ENCODE data around the gene BRPF1. TPM values are rescaled to one million over a fixed set of nuclear protein-coding genes. Genes with fewer than 3 reads are reported as not detected.
A peak's percentile ranks its signal among the peaks of the same experiment; 100 is the strongest.

BRPF1 gene
- polyA plus RNA-seq, 1 donor, result 11.7 TPM

DNA sequence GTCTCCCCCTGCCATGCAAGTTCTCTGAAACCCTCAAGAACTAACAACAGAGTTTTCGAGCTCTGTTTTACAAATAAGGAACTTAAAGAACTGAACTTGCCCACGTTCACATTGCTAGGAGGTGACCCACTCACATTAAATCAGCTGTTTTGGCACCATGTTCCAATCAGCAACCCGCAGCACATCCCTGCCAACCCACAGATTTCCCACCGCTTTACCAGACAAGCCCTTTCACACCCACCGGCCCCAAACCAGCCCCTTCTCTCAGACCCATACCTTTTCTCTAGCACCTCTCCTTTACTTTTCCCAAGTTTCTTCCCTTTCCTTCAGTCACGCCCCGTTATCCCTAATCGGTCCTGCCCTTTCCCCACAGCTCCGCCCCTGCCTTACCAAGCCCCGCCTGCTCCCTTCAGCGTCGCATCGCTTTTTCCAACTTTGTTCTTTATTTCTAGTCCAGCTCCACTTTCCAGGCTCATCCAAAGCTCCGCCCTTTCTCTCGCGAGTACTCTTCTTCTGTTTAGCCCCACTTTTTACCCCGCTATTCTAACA lies 804 bp upstream of the BRPF1 start:
- no peak for DNase-seq (ENCODE audit: low read depth)

- DNase-seq (ENCODE audit: low read depth), result no peak
Measured at GRCh38 chr3:9732080-9732739, 675 bp downstream of the BRPF1 start.

DNA sequence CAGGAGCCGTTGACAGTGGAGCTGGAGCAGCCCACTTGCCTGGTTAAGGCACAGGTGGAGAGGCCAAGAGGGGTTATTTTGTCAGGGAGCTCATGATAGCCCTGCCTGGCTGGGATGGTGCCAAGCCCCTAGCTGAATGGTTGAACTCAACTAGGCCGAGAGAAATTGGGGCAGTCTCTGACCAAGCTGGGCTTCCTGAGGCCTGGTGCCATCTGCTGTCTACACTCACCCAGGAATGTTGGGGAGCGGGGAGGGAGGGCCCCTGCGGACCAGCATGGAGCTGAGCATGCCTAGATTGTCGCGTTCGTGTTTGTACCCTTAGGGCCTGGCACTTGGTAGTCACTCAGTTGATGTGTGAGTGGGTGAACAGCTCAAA lies 1.2 kb downstream of the BRPF1 start:
- no peak for DNase-seq (ENCODE audit: low read depth)

DNA sequence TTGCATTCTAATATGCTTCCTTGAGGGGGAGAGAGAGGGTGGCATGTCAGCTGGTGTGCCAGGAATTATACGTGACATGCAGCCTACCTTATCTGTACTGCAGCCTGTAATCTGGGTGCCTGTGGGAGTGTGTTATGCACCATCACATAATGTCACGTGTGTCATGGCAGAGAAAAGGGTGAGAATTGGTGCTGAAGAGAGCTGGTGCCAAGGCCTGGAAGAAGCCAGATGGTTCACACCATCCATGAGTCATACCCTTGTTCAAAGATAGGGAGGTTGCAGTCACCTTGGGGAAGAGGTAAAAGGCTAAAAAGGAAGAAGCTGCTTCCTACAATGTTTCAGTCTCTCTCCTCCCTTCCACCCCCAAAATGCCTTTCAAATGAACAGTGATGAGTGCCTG lies 5.3 kb downstream of the BRPF1 start:
- DNase-seq (ENCODE audit: low read depth), result no peak

DNA sequence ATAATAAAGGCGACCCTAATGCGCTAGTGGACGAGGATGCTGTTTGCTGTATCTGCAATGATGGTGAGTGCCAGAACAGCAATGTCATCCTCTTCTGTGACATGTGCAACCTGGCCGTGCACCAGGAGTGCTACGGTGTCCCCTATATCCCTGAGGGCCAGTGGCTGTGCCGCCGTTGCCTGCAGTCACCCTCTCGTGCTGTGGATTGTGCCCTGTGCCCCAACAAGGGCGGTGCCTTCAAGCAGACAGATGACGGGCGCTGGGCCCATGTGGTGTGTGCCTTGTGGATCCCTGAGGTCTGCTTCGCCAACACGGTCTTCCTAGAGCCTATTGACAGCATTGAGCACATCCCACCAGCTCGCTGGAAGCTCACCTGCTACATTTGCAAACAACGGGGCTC lies 7.6 kb downstream of the BRPF1 start:
- no peak for DNase-seq (ENCODE audit: low read depth)

DNA sequence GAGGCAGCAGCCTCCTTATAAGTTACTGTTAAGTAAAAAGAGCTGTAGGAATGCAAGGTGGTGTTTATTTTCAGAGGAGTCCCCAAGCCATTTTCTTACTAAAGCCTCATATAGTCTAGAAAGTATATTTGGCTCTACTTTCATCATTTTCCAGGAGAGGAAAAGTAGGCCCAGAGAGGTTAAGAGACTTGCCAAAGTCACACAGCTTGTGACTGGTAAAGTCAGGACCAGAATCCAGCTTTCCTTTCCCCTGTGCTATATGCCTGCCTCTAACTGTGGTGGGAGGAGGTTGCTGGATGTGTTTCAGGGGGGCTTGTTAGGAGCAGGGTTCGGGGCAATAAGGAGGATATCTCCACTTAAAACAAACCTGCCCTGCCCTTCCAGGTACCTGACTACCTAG lies 11.0 kb downstream of the BRPF1 start:
- no peak for DNase-seq (ENCODE audit: low read depth)

DNA sequence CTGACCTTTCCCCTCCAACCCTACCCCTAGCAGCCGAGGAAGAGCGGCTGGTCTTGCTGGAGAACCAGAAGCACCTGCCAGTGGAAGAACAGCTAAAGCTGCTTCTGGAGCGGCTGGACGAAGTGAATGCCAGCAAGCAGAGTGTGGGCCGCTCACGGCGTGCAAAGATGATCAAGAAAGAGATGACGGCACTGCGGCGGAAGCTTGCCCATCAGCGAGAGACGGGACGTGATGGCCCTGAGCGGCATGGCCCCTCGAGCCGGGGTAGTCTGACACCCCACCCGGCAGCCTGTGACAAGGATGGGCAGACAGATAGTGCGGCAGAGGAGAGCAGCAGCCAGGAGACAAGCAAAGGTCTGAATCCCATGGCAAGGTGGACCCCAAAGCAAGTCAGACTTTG lies 12.0 kb downstream of the BRPF1 start:
- DNase-seq (ENCODE audit: low read depth), result no peak

DNA sequence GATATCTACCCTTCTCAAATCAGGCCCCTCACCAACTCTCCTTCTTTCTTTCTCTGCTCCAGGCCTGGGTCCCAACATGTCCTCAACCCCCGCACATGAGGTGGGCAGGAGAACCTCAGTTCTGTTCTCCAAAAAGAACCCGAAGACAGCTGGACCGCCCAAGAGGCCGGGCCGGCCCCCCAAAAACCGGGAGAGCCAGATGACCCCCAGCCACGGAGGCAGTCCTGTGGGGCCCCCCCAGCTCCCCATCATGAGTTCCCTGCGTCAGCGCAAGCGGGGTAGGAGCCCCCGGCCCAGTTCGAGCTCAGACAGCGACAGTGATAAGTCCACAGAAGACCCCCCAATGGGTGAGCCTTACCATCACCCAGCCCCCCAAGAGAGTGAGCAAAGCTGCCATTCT lies 12.6 kb downstream of the BRPF1 start:
- no peak for DNase-seq (ENCODE audit: low read depth)

DNA sequence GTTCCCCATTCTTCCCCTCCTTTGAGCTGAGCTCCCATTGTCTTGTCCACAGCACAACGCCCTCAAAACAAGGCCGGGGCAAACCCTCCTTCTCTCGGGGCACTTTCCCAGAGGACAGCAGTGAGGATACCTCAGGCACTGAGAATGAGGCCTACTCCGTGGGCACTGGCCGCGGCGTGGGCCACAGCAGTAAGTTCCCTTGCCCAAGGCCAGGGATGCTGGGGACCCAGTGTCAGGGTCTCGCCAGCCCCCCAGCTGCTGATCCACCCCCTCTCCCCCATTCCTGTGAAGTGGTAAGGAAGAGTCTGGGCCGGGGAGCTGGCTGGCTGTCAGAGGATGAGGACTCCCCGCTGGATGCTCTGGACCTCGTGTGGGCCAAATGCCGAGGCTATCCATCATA lies 14.0 kb downstream of the BRPF1 start:
- DNase-seq (ENCODE audit: low read depth), result no peak

DNA sequence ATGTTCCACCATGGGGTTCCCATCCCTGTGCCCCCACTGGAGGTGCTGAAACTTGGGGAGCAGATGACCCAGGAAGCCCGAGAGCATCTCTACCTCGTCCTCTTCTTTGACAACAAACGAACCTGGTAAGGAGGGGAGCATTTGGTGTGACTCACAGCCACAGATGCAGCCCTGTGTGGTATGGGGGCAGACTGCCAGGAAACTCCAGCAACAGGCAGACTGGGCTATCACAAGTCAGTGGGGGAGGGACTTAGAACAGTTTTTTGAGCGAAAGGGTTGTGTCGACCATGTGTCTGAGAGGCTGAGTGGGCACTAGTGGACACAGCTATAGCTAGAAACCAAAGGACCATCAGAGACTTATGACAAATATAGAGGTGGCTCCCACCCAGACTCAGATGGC lies 14.8 kb downstream of the BRPF1 start:
- no peak for DNase-seq (ENCODE audit: low read depth)

DNA sequence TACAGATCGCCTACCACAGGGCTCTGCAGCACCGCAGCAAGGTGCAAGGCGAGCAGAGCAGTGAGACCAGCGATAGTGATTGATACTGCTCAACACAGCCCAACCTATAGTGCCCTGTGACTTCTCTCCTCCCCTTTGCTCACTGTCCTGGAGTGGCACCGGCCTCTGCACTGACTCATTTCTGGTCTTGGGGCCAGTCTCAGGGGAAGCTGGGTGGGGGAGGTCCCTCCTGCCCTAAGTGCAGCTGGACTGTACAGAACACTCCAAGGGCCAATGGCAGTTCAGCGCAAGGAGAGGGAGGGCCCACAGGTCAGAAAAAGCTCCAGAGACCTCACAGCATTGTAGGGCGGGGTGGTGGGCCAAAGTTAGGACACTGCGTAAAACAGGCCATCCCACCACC lies 15.7 kb downstream of the BRPF1 start:
- no peak for DNase-seq (ENCODE audit: low read depth)

- no peak for DNase-seq (ENCODE audit: low read depth)
Measured at GRCh38 chr3:9748031-9748430, 16.5 kb downstream of the BRPF1 start.

- DNase-seq (ENCODE audit: low read depth), result no peak
Measured at GRCh38 chr3:9749296-9749644, 17.7 kb downstream of the BRPF1 start.

DNA sequence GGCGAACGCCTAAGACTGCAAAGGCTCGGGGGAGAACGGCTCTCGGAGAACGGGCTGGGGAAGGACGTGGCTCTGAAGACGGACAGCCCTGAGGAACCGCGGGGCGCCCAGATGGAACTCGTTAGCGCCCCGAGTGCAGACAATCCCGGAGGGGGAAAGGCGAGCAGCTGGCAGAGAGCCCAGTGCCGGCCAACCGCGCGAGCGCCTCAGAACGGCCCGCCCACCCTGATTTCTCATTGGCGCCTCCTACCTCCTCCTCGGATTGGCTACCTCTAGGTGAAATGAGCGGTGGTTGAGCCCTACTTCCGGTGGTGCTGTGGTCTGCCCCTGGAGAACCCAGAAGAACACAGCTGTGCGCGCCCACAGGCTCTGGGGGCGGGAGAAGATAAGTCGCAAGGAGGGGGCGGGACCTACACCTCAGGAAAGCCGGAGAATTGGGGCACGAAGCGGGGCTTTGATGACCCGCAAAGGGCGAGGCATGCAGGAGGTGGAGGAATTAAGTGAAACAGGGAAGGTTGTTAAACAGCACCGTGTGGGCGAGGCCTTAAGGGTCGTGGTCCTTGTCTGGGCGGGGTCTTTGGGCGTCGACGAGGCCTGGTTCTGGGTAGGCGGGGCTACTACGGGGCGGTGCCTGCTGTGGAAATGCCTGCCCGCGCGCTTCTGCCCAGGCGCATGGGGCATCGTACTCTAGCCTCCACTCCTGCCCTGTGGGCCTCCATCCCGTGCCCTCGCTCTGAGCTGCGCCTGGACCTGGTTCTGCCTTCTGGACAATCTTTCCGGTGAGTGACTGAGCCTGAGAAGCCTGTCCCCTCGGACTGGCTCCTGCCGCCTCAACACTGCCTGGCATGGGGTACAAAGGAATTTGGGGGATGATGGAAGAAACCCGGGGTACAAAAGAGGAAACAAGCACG lies 18.4 kb downstream of the BRPF1 start, which contains the start of gene OGG1:
OGG1 (plus strand) TSS at position 308 of the 911 bp plus-strand sequence; CDS start at position 643, 335 bp downstream.
- DNase-seq (ENCODE audit: low read depth), result peak; percentile 91

GRCh38 chr3:9750556-9751411 lies 19.2 kb downstream of the BRPF1 start:
- no peak for DNase-seq (ENCODE audit: low read depth)

DNA sequence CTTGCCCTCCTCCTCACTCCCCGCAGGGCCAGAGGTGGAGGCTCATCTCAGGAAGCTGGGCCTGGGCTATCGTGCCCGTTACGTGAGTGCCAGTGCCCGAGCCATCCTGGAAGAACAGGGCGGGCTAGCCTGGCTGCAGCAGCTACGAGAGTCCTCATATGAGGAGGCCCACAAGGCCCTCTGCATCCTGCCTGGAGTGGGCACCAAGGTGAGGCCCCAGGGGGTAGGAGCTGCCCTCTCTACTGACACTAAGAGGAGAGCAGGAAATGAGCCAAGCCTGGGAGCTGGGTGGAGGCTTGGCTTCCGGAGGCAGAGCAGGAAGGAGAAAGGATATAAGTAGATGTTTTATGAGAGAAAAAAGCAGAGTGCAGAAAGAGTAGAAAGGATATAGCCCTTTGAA lies 23.1 kb downstream of the BRPF1 start:
- no peak for DNase-seq (ENCODE audit: low read depth)

DNA sequence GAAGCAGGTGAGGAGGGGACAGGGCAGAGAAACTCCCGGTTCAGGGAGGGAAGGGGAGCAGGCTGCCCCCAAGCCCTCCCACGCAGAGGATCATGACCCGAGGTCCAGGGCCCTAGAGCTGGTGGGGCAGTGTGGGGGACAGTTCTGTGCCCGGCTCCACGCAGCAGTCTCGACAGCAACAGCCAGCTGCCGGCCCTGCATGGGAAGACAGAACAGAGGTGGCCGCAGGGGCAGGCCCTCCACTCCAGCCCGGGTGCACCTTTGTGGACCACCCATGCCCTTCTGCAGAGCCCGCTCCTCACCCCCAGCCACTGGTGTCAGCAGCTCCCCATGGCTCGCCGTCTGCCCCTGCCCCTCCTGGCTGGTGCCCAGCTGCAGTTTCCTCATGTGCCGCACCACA lies 25.9 kb downstream of the BRPF1 start:
- DNase-seq (ENCODE audit: low read depth), result no peak

DNA sequence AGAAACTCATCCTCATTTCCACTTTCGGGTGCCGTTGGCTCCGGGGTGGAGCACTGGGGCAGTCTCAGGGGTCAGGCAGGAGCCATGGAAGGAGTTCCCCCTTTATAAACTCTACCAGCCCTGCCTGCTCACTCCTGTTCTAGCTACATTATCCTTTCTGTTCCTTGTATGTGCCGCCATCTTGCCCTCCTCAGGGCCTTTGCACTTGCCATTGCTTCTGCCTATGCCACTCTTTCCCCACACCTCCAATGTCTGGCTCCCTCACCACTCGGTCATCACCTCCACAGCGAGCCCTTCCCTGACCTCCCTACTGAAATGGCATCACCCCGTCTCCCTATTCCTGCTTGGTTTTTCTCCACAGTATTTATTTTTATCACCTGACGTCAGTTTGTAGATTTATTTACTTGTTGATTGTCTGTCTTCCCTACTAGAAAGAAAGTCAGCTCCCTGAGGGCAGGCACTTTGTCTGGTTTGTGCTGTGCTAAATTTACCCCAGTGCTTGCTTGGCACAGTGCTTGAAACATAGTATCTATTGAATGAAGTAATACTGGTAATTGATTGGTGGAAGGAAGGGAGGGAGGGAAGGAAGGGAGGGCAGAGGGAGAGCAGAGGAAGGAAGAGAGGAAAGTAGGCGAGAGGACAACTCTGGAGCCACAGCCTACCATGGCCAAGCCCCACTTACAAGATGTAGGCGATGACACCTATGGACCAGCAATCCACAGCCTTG lies 29.4 kb downstream of the BRPF1 start:
- DNase-seq (ENCODE audit: low read depth), result no peak

DNA sequence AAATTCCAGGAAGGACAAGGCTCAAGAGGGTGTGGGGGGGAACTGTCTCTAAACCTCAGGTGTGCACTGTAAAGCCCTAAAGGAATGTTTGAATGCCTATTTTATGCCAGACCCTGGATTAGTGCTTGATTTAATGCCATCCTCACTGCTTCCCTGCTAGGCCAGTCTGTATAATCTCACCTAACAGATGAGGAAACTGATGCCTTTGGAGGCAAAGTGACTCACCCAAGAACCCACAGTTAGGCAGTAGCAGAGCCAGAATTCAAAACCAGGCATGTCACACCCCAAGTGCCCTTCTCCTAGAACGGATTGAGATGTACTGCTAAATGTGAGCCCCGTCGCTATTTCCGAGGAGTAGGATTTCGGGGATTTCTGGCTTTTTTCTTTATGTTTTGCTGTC lies 30.4 kb downstream of the BRPF1 start:
- no peak for DNase-seq (ENCODE audit: low read depth)

DNA sequence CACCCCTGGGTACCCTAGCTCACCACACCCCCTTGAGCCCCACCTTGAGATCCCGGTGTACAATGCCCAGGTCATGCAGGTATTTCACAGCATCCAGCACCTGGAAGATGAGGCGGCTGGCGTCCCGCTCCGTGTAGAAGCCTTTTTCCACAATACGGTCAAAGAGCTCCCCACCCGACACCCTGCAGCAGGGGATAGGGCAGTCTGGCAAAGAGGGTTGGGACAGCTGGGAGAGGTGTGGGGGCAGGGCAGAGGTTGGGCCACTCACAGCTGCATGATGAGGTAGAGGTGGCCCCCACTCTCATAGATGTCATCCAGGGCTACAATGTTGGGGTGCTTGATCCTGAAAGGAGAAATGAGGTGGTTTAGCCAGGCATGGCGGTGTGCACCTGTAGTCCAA lies 31.3 kb downstream of the BRPF1 start:
- no peak for DNase-seq (ENCODE audit: low read depth)

GRCh38 chr3:9765865-9766264 lies 34.3 kb downstream of the BRPF1 start:
- DNase-seq (ENCODE audit: low read depth), result no peak

All from forelimb muscle (tissue), 1 donor.